GM12878 (cell line): ENCODE results near the gene TRPV6. TPM values are rescaled to one million over a fixed set of nuclear protein-coding genes. Genes with fewer than 3 reads are reported as not detected.

ENCODE experiments used
- ATAC-seq: fragments of 200-7000 bp; cut with Tn5 transposase; 3 replicates; pipeline ENCODE4 v1.9.1; 2020; ENCODE audit warnings: mild to moderate bottlenecking, moderate library complexity
- BruUV-seq: library from RNA; stranded (reverse); fragments of 400-500 nt; replicated peaks from 2 replicates; lab custom pipeline; 2021; lab: Mats Ljungman, UMichigan
- CTCF ChIA-PET: fragments of 300-600 bp; sonication (Branson Sonifier 250); formaldehyde crosslinking; extraction: SDS; loops from one replicate; lab custom pipeline; 2021; ENCODE audit warnings: inconsistent platforms; lab: Yijun Ruan, JAX
- POLR2A ChIA-PET: fragments of 350-600 bp; formaldehyde crosslinking; extraction: SDS; loops from one replicate; lab custom pipeline; 2021; ENCODE audit warnings: inconsistent platforms; lab: Charles Lee
- RAD21 ChIA-PET: fragments of 300-600 bp; sonication (Branson Sonifier 250); formaldehyde crosslinking; loops from one replicate; lab custom pipeline; 2023; ENCODE audit warnings: antibody characterized with exemption; ENCODE audit not compliant: unreplicated experiment; lab: Charles Lee
- SMC1A ChIA-PET: fragments of 300-600 bp; sonication (Branson Sonifier 250); formaldehyde crosslinking; loops from one replicate; lab custom pipeline; 2023; ENCODE audit not compliant: unreplicated experiment, uncharacterized antibody; lab: Charles Lee
- DNase-seq: peaks from one replicate; pipeline ENCODE4 v3.0.0-alpha.2; 2011; ENCODE audit warnings: low read depth, low spot score
- FAIRE-seq: peaks from 3 replicates; lab custom pipeline; 2011; peaks lifted over from hg19 to GRCh38; lab: Jason Lieb, UNC
- H2AFZ ChIP-seq: 2 replicates; pipeline ENCODE4 v1.6.0; 2011; ENCODE audit warnings: low read depth, low read length, control low read depth; ENCODE audit not compliant: control insufficient read depth
- H3K27ac ChIP-seq: 2 replicates; pipeline ENCODE4 v1.5.1; 2011; ENCODE audit warnings: control low read depth; ENCODE audit not compliant: control insufficient read depth, insufficient read depth
- H3K27me3 ChIP-seq, 2 experiments: replicated peaks in 1 of 2; 2 replicates each; pipeline versions ENCODE4 v1.6.0 to v1.6.1; 2011; ENCODE audit warnings: low read length in 1 of 2; ENCODE audit not compliant: control insufficient read depth in 2 of 2, insufficient read depth in 2 of 2
- H3K36me3 ChIP-seq, 2 experiments: 2 replicates each; pipeline ENCODE4 v1.5.1; 2011; ENCODE audit warnings: low read length in 1 of 2; ENCODE audit not compliant: control insufficient read depth in 2 of 2, insufficient read depth in 2 of 2
- H3K4me1 ChIP-seq: 2 replicates; pipeline ENCODE4 v1.6.1; 2011; ENCODE audit warnings: mild to moderate bottlenecking, low read length, moderate library complexity, mixed read lengths; ENCODE audit not compliant: control insufficient read depth, insufficient read depth
- H3K4me2 ChIP-seq: 2 replicates; pipeline ENCODE4 v1.6.0; 2011; ENCODE audit warnings: control low read depth; ENCODE audit not compliant: control insufficient read depth, insufficient read depth
- H3K4me3 ChIP-seq: fragments of 200-600 bp; sonication (generic); 2 replicates; pipeline ENCODE4 v1.5.1; 2016
- H3K79me2 ChIP-seq: 2 replicates; pipeline ENCODE4 v1.6.0; 2011; ENCODE audit warnings: low read length; ENCODE audit not compliant: control insufficient read depth, insufficient read depth
- H3K9ac ChIP-seq: 2 replicates; pipeline ENCODE4 v1.8.0; 2011; ENCODE audit warnings: low read length, control low read depth, mixed read lengths; ENCODE audit not compliant: control insufficient read depth, insufficient read depth
- H3K9me3 ChIP-seq: replicated peaks from 3 replicates; pipeline ENCODE4 v1.5.1; 2011; ENCODE audit warnings: mild to moderate bottlenecking, low read length; ENCODE audit not compliant: control insufficient read depth, insufficient read depth
- H4K20me1 ChIP-seq: 2 replicates; pipeline ENCODE4 v1.6.0; 2011; ENCODE audit not compliant: control insufficient read depth, insufficient read depth
- ASH2L ChIP-seq: fragments of 300-600, 200-600 bp; sonication (generic); IDR thresholded peaks from 2 replicates; pipeline ENCODE4 v1.6.1; 2017; ENCODE audit warnings: low read depth, mild to moderate bottlenecking, borderline replicate concordance
- BMI1 ChIP-seq: fragments of 450-650 bp; IDR thresholded peaks from 2 replicates; pipeline ENCODE4 v1.6.1; 2016; ENCODE audit warnings: mild to moderate bottlenecking, moderate library complexity, borderline replicate concordance
- E4F1 ChIP-seq: fragments of 450-650 bp; IDR thresholded peaks from 2 replicates; pipeline ENCODE4 v1.6.1; 2018; ENCODE audit warnings: borderline replicate concordance, mild to moderate bottlenecking; ENCODE audit not compliant: partially characterized antibody
- ESRRA ChIP-seq: IDR thresholded peaks from 2 replicates; pipeline ENCODE4 v1.6.1; 2012; ENCODE audit warnings: mild to moderate bottlenecking, low read length, improper control_type of control experiment
- IKZF2 ChIP-seq, 2 experiments: fragments of 450-650 bp; IDR thresholded peaks; 2 replicates each; pipeline ENCODE4 v1.6.1; 2017; ENCODE audit warnings: mild to moderate bottlenecking in 2 of 2, moderate library complexity in 2 of 2
- NBN ChIP-seq: fragments of 450-650 bp; IDR thresholded peaks from 2 replicates; pipeline ENCODE4 v1.6.1; 2016
- NFYB ChIP-seq: IDR thresholded peaks from 2 replicates; pipeline ENCODE4 v1.6.1; 2011; ENCODE audit warnings: low read depth, mild to moderate bottlenecking, low read length, improper control_type of control experiment, moderate library complexity; ENCODE audit not compliant: insufficient read depth
- NRF1 ChIP-seq: conservative IDR thresholded peaks from 2 replicates; pipeline ENCODE4 v1.6.1; 2011; ENCODE audit warnings: mild to moderate bottlenecking, low read depth, low read length, improper control_type of control experiment
- RB1 ChIP-seq: fragments of 450-650 bp; formaldehyde crosslinking; IDR thresholded peaks from 2 replicates; pipeline ENCODE4 v1.6.1; 2017; ENCODE audit warnings: mild to moderate bottlenecking, borderline replicate concordance
- RFX5 ChIP-seq: IDR thresholded peaks from 2 replicates; pipeline ENCODE4 v1.6.1; 2011; ENCODE audit warnings: low read depth, low read length, improper control_type of control experiment
- SIX5 ChIP-seq: IDR thresholded peaks from 2 replicates; pipeline ENCODE4 v1.6.1; 2011; ENCODE audit warnings: mild to moderate bottlenecking, low read depth, low read length, moderate library complexity; ENCODE audit not compliant: severe bottlenecking
- SMARCA5 ChIP-seq: fragments of 450-650 bp; IDR thresholded peaks from 2 replicates; pipeline ENCODE4 v1.6.1; 2017; ENCODE audit warnings: mild to moderate bottlenecking
- SP1 ChIP-seq: IDR thresholded peaks from one replicate; pipeline ENCODE4 v1.6.1; 2011; ENCODE audit warnings: low read depth, low read length
- SREBF1 ChIP-seq: IDR thresholded peaks from 2 replicates; pipeline ENCODE4 v1.6.1; 2012; ENCODE audit warnings: mild to moderate bottlenecking, low read length
- SRF ChIP-seq, 2 experiments: IDR thresholded peaks; 2 replicates each; pipeline ENCODE4 v1.6.1; 2011; ENCODE audit warnings: low read depth in 2 of 2, low read length in 2 of 2, mild to moderate bottlenecking in 1 of 2, moderate library complexity in 1 of 2
- STAT3 ChIP-seq: IDR thresholded peaks from 2 replicates; pipeline ENCODE4 v1.6.1; 2011; ENCODE audit warnings: low read depth, low read length, improper control_type of control experiment
- SUZ12 ChIP-seq: fragments of 200-600 bp; sonication (generic); IDR thresholded peaks from one replicate; pipeline ENCODE4 v1.6.1; 2018; ENCODE audit warnings: antibody characterized with exemption, mild to moderate bottlenecking; ENCODE audit not compliant: unreplicated experiment
- TCF12 ChIP-seq: IDR thresholded peaks from 2 replicates; pipeline ENCODE4 v1.6.1; 2011; ENCODE audit warnings: low read depth, mild to moderate bottlenecking, low read length
- ZNF622 ChIP-seq: fragments of 450-650 bp; IDR thresholded peaks from 2 replicates; pipeline ENCODE4 v1.6.1; 2017; ENCODE audit warnings: mild to moderate bottlenecking, inconsistent platforms
- WGBS: methylation state at CpG from one replicate; pipeline ENCODE4 v1.1.6; 2016; ENCODE audit warnings: low lambda C conversion rate; ENCODE audit not compliant: insufficient replicate concordance, insufficient coverage; ENCODE audit errors: missing lambda C conversion rate; 5-methylcytosine and 5-hydroxymethylcytosine counted together
- in situ Hi-C: fragments of 300-500 bp; cut with MboI; formaldehyde crosslinking; loops from 9 replicates; pipeline ENCODE4 v1.14.3; 2018; ENCODE audit warnings: mixed read lengths
- intact Hi-C: fragments of 100-400 bp; cut with micrococcal nuclease; formaldehyde crosslinking; loops from one replicate; pipeline ENCODE4 v1.14.2; 2022; ENCODE audit not compliant: unreplicated experiment
- polyA plus RNA-seq, 11 experiments: library from polyadenylated mRNA; depleted of rRNA in 4 of 11; unstranded in 6 of 11; stranded (reverse) in 5 of 11; fragments of >200 nt; fragmentation: Nextera tagmentation in 4 of 11; fragmentation: Illumina TruSeq in 1 of 11; extraction: Ambion mirVana in 4 of 11; extraction: Trizol in 1 of 11; gene quantifications; 1 replicate in 1 of 11; 2 replicates in 10 of 11; pipeline versions ENCODE4 v1.2.1 to v1.2.3, GENCODE V29; 2011 to 2016; ENCODE audit warnings: inconsistent platforms in 2 of 11, missing spikeins in 2 of 11, low read depth in 1 of 11
- total RNA-seq, 4 experiments: library from RNA; depleted of rRNA in 3 of 4; stranded (reverse); fragments of >200 nt in 3 of 4; fragmentation: Illumina TruSeq in 1 of 4; extraction: Trizol in 1 of 4; gene quantifications; 2 replicates each; pipeline versions ENCODE4 v1.2.1 to v1.2.3, GENCODE V29; 2013 to 2021
- TF ChIP-seq, protein P1 (sequence below): IDR thresholded peaks from 2 replicates; pipeline ENCODE4 v1.6.1; 2012; ENCODE audit warnings: mild to moderate bottlenecking, low read depth, low read length

TRPV6 gene
- total and polyA plus RNA-seq, 10 of the 15 experiments (the other 5 are each of a cell fraction or from before 2014, with no cell fraction given), result not detected

- in situ Hi-C loops, result no loop called here
- no peak overlapping the region for H2AFZ ChIP-seq
- ChIA-PET POLR2A (no interaction called here), SMC1A (interaction anchor here (0.7 kb wide), 1 partner anchor 120 kb away, joined by 3 read pairs; no protein-coding TSS in a partner anchor), RAD21 (no interaction called here), CTCF (no interaction called here)
- no peak overlapping the region for H3K4me3 ChIP-seq
- no peak overlapping the region for H3K9ac ChIP-seq
- peaks cover 0 to 3% of the 10 kb centered on the region in 2 experiments; a peak in 3 of 4 replicates for H3K27me3 ChIP-seq
- no peak for TF ChIP-seq BMI1
- TF ChIP-seq RFX5, result no peak
- no peak for TF ChIP-seq STAT3
- no peak for TF ChIP-seq SRF (IDR thresholded peaks at IDR 0.05; ENCODE audit: low read depth in 2 of 2, low read length in 2 of 2)
- TF ChIP-seq IKZF2 (IDR thresholded peaks at IDR 0.05), result no peak
- TF ChIP-seq SP1, result no peak
- no peak for TF ChIP-seq NRF1
- TF ChIP-seq ZNF622, result no peak
- TF ChIP-seq, protein P1, sequence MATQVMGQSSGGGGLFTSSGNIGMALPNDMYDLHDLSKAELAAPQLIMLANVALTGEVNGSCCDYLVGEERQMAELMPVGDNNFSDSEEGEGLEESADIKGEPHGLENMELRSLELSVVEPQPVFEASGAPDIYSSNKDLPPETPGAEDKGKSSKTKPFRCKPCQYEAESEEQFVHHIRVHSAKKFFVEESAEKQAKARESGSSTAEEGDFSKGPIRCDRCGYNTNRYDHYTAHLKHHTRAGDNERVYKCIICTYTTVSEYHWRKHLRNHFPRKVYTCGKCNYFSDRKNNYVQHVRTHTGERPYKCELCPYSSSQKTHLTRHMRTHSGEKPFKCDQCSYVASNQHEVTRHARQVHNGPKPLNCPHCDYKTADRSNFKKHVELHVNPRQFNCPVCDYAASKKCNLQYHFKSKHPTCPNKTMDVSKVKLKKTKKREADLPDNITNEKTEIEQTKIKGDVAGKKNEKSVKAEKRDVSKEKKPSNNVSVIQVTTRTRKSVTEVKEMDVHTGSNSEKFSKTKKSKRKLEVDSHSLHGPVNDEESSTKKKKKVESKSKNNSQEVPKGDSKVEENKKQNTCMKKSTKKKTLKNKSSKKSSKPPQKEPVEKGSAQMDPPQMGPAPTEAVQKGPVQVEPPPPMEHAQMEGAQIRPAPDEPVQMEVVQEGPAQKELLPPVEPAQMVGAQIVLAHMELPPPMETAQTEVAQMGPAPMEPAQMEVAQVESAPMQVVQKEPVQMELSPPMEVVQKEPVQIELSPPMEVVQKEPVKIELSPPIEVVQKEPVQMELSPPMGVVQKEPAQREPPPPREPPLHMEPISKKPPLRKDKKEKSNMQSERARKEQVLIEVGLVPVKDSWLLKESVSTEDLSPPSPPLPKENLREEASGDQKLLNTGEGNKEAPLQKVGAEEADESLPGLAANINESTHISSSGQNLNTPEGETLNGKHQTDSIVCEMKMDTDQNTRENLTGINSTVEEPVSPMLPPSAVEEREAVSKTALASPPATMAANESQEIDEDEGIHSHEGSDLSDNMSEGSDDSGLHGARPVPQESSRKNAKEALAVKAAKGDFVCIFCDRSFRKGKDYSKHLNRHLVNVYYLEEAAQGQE, result no peak
- TF ChIP-seq E4F1, result no peak
- TF ChIP-seq SIX5, result no peak
- TF ChIP-seq ASH2L, result no peak
- TF ChIP-seq NFYB, result no peak
- no peak for TF ChIP-seq NBN
- no peak for TF ChIP-seq RB1
- no peak for TF ChIP-seq SREBF1
- no peak for TF ChIP-seq TCF12
- no peak for TF ChIP-seq SMARCA5
- TF ChIP-seq ESRRA, result no peak
- no peak for TF ChIP-seq SUZ12
- no TSS peak for BruUV-seq
- DNase-seq (no peak), ATAC-seq (no peak), FAIRE-seq (no peak)
- H3K79me2 ChIP-seq, result no peaks in the 10 kb centered on the region
- no peak overlapping the region for H3K4me2 ChIP-seq
- whole genome bisulfite sequencing, result 72% methylated on average over 2 of the region's 3 CpGs
- intact Hi-C loops, result no loop called here
- H3K4me1 ChIP-seq, result no peaks in the 10 kb centered on the region
- H3K36me3 ChIP-seq, result no peaks in the 10 kb centered on the region
- H3K9me3 ChIP-seq, result no peaks in the 10 kb centered on the region
- H4K20me1 ChIP-seq, result no peaks in the 10 kb centered on the region
- no peak overlapping the region for H3K27ac ChIP-seq
These were observed 13.0 kb upstream of the TRPV6 start for GRCh38 chr7:142898377-142899170.
